DND-41 (cell line): ENCODE measurements around the gene RYR2.

Experiments used
- ATAC-seq: fragments of 200-7000 bp; cut with Tn5 transposase; 3 replicates; pipeline ENCODE4 v1.9.1; 2021; ENCODE audit warnings: low read depth; ENCODE audit not compliant: insufficient read depth
- DNase-seq: peaks from one replicate; pipeline ENCODE4 v3.0.0-alpha.2; 2020
- H2AFZ ChIP-seq: 2 replicates; pipeline ENCODE4 v1.6.0; 2012; ENCODE audit warnings: low read depth, low read length
- H3K27ac ChIP-seq: 2 replicates; pipeline ENCODE4 v1.5.1; 2012; ENCODE audit warnings: low read length, inconsistent platforms
- H3K27me3 ChIP-seq: fragments of 200-600 bp; sonication (generic); 2 replicates; pipeline ENCODE4 v1.6.0; 2012; ENCODE audit warnings: low read length, mild to moderate bottlenecking, inconsistent platforms; ENCODE audit not compliant: insufficient read depth, poor library complexity
- H3K36me3 ChIP-seq: 2 replicates; pipeline ENCODE4 v1.5.1; 2012; ENCODE audit warnings: low read length, inconsistent platforms; ENCODE audit not compliant: insufficient read depth
- H3K4me1 ChIP-seq: 2 replicates; pipeline ENCODE4 v1.5.1; 2012; ENCODE audit warnings: mild to moderate bottlenecking, low read length; ENCODE audit not compliant: insufficient read depth
- H3K4me2 ChIP-seq: 2 replicates; pipeline ENCODE4 v1.6.0; 2012; ENCODE audit warnings: mild to moderate bottlenecking, moderate library complexity, low read length, inconsistent platforms; ENCODE audit not compliant: insufficient read depth
- H3K4me3 ChIP-seq, 2 experiments: fragments of 200-600 bp in 1 of 2; shearing (Covaris generic) in 1 of 2; 2 replicates each; pipeline ENCODE4 v1.5.1; 2012 to 2016; ENCODE audit warnings: inconsistent platforms in 2 of 2, low read length in 2 of 2, mild to moderate bottlenecking in 2 of 2, low read depth in 1 of 2, moderate library complexity in 1 of 2
- H3K79me2 ChIP-seq: 2 replicates; pipeline ENCODE4 v1.6.0; 2012; ENCODE audit warnings: low read length, inconsistent platforms; ENCODE audit not compliant: insufficient read depth
- H3K9ac ChIP-seq: 2 replicates; pipeline ENCODE4 v1.6.0; 2012; ENCODE audit warnings: low read depth, mild to moderate bottlenecking, inconsistent platforms, low read length, moderate library complexity
- H3K9me3 ChIP-seq: 2 replicates; pipeline ENCODE4 v1.5.1; 2012; ENCODE audit warnings: low read length, moderate library complexity, mild to moderate bottlenecking, inconsistent platforms; ENCODE audit not compliant: insufficient read depth, severe bottlenecking
- H4K20me1 ChIP-seq: 2 replicates; pipeline ENCODE4 v1.6.0; 2012; ENCODE audit warnings: low read length; ENCODE audit not compliant: insufficient read depth
- CTCF ChIP-seq: IDR thresholded peaks from 2 replicates; pipeline ENCODE4 v1.5.1; 2012; ENCODE audit warnings: borderline replicate concordance, low read length, moderate library complexity, mild to moderate bottlenecking; ENCODE audit not compliant: poor library complexity, severe bottlenecking; ENCODE audit errors: extremely low read depth
- EZH2 ChIP-seq: IDR thresholded peaks from 3 replicates; pipeline ENCODE4 v1.6.1; 2012; ENCODE audit warnings: borderline replicate concordance, low read depth, mild to moderate bottlenecking, moderate library complexity, low read length, inconsistent platforms; ENCODE audit not compliant: severe bottlenecking

The RYR2 gene

DNA sequence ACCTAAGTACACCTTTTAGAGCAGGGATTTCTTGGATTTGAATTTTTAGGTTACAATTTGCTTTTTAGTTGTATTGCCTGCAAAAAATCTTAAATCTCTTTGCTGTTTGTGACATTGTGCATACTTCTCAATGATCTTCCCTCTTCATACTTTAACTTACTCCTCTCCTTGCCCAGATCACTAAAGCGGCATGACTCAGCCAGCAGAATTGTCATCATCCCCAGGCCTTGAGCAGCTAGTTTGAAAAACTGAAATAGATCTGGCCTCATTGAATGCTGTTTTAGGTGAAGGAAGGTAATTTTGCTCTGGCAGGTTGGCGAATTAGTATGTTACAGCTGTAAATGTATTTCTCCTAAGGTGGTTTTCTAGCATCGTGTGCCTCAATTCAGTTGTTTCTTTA is 145.9 kb downstream of the RYR2 start:
- no peak overlapping the region for H3K27ac ChIP-seq

GRCh38 chr1:237191403-237191802 is 149.4 kb downstream of the RYR2 start:
- Histone ChIP-seq H3K9me3 (no peaks in the 10 kb centered on the region), H3K9ac (no peak overlapping the region), H2AFZ (no peak overlapping the region), H3K36me3 (no peaks in the 10 kb centered on the region), H3K4me3 (no peak overlapping the region), H3K79me2 (no peaks in the 10 kb centered on the region), H3K27me3 (no peaks in the 10 kb centered on the region), H4K20me1 (no peaks in the 10 kb centered on the region), H3K4me2 (no peak overlapping the region), H3K27ac (no peak overlapping the region), H3K4me1 (no peaks in the 10 kb centered on the region)
- ATAC-seq = no peak
- no peak for DNase-seq
- no peak for TF ChIP-seq EZH2
- no peak for TF ChIP-seq CTCF

More for the DNA sequence above, 145.9 kb downstream of the RYR2 start:
- H4K20me1 ChIP-seq = no peaks in the 10 kb centered on the region
- no peak for ATAC-seq
- TF ChIP-seq EZH2 (no peak), CTCF (no peak)
- H3K36me3 ChIP-seq = no peaks in the 10 kb centered on the region
- no peaks in the 10 kb centered on the region for H3K9me3 ChIP-seq
- H3K4me3 ChIP-seq = no peak overlapping the region
- H3K27me3 ChIP-seq = no peaks in the 10 kb centered on the region
- H3K4me1 ChIP-seq = no peaks in the 10 kb centered on the region
- no peak overlapping the region for H3K4me2 ChIP-seq
- H3K9ac ChIP-seq = no peak overlapping the region
- no peaks in the 10 kb centered on the region for H3K79me2 ChIP-seq
- no peak for DNase-seq
- no peak overlapping the region for H2AFZ ChIP-seq

DNA sequence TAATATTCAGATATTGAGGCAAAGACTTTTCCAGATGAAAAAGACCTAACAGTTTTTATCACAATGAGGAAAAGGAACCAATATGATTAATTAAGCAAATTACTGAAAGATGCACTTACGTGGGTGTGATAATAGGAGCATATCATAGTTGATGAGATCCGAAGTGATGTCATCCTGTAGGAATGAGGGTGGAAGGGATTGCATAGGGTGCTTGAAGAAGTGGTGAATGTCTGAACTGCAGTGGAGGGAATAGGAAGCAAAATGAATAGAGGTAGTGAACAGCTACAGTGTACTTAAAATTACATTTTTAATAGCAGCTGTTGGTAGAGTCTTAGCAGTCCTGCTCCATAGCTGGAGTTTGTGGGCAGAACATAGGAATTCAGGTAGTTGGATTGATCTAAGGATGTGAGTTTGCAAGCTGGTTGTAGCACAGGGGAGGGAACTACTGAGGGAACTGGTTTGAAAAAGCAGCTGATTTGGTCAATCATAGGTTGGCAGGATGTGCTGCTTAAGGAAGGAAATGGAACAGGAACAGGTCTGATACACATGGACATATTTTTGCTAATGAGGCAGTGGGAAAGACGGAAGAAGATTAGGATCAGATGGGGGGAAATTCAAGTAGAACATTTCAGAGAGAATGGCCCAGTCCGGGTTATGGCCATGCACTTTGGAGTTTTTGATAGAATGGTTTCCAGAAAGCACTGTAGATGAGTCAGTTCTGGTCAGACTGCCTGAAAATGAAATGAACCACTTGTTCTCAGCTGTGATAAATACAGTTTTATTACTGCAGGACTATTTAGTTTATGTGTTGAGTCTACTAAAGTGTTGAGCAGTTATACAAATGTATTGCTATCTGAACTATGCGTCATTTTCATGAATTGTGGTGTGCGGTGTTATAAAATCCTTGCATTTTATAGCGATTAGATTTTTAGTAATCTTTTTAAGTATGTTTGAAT is 155.8 kb downstream of the RYR2 start:
- no peaks in the 10 kb centered on the region for H3K36me3 ChIP-seq
- H3K79me2 ChIP-seq = no peaks in the 10 kb centered on the region
- H3K4me1 ChIP-seq = no peaks in the 10 kb centered on the region
- no peak for ATAC-seq
- no peaks in the 10 kb centered on the region for H3K9me3 ChIP-seq
- DNase-seq = no peak
- no peak overlapping the region for H3K27ac ChIP-seq
- no peaks in the 10 kb centered on the region for H3K27me3 ChIP-seq
- no peak overlapping the region for H3K4me2 ChIP-seq
- H3K9ac ChIP-seq = no peak overlapping the region
- no peak for TF ChIP-seq CTCF
- no peak for TF ChIP-seq EZH2
- no peak overlapping the region for H2AFZ ChIP-seq
- H4K20me1 ChIP-seq = no peaks in the 10 kb centered on the region
- no peak overlapping the region for H3K4me3 ChIP-seq
